Stimulated activated CD4-positive, alpha-beta T cell treated with anti-CD3 and anti-CD28 coated beads, Interleukin-1b, Interleukin-23, amount 100 ng/mL, for 24 hours (primary cell): Measurements from ENCODE around the gene BRINP1.

Source experiments
- DNase-seq, 4 experiments: peaks; one replicate each; pipeline ENCODE4 v3.0.0-alpha.2; 2020; ENCODE audit warnings: low read depth in 4 of 4, low spot score in 1 of 4

The BRINP1 gene

DNA sequence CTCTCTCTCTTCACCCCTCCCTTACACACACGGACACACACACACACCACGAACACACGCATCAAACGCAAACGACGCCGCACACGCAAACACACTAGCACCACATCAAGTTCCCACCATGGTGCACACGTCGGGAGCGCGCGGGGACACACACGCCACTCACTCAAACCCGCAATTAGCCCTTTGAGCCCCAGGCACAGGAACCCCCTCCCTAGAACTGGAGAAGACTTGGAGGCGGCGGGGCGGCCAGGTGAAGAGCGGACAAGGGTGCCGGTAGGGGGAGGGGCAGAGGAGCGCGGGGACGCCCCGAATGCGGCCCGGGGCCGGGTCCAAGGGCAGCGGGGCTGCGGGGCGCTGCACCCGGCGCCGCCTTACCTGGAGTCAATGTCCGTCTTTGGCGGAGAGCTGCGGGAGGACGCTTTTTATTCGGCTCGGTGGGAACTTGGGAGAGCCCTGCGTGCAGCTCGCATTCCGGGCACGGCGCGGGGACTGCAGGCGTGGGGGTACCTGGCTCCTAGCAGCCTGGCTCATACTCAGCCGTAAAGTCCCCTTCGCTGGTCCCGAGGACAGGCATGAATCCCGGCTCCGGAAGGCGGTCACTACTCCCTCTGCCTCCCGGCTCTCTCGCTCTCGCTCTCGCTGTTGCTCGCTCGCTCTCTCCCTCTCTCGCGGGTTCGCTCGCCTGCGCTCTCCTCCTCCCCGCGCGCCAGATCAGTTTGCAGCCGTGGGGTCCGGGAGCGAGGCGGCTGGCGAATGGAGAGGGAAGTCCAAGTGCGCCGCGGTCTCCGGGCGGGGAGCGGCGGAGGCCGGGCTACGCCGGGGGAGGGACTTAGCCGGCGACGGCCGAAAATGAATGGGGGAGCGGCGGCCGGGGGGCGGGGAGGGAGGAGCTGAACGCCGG, at the start of gene BRINP1:
TSS of gene BRINP1 (minus strand) at position 755 of the 901 bp plus-strand sequence. CDS start 56,080 bp downstream, outside the sequence.
- no peak for DNase-seq

GRCh38 chr9:119418721-119419120, 49.5 kb upstream of the BRINP1 start:
- DNase-seq: no peak

GRCh38 chr9:119416793-119417192, 47.6 kb upstream of the BRINP1 start:
- DNase-seq: no peak

- no peak for DNase-seq
Measured at GRCh38 chr9:119412399-119412798, 43.2 kb upstream of the BRINP1 start.

DNA sequence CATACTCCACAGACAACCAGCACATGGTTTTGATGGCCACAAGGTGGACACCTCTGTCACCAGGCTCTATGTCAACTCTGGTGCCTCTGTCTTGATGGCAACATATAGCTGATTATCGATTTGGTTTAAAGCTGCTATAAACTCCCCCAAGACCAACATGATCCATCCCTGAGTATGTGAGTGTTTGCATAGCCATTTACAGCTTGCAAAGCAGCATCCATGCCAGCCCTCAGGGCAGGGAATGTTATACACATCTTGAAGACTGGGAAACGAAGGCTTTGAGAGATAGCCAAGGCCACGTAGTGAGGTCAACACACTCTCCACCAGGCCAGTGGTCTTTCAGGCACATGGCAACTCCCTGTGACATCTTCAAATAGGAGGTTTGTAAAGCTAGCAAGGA, 40.3 kb upstream of the BRINP1 start:
- no peak for DNase-seq

DNA sequence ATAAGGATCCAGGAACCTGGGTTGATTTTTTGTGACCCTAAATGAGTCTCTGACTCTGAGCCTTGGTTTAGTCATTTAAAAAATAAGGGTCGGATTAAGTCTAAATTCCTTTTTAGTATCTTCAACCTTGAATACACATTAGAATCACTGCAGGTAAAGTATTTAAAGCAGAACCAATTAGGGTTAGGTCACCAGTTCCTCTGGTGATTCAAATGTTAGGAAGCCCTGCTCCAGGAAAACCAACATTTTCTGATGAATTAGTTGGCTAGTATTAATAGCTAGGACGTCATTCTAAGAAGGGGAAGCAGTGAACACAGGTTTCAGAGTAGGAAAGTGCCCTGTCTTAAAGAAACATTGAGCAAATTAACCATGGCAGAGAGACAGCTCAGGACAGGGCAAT, 31.4 kb upstream of the BRINP1 start:
- no peak for DNase-seq

GRCh38 chr9:119398350-119398749, 29.1 kb upstream of the BRINP1 start:
- no peak for DNase-seq

- DNase-seq: no peak
Measured at GRCh38 chr9:119391878-119392277, 22.6 kb upstream of the BRINP1 start.

DNA sequence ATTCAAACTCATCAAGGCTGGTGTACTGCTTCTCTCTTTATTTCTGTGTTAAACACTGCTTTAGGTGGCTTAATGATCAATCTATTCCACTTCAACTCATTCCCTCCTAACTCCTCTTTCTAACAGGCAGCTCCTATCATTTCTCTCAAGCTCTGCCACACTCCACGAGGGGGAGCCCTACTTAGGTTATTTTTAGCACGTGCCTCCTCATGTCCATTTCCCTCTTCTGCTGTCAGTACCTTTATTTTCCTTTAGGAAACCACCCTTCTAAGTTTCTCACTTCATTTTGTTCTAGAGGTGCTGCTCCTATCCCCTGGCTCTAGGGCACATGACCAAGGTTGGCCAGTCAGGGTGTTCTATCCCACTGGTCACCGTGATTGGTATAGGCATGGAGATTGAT, 6.7 kb upstream of the BRINP1 start:
- DNase-seq: no peak

- no peak for DNase-seq
Measured at GRCh38 chr9:119372951-119373350, 3.7 kb upstream of the BRINP1 start.

DNA sequence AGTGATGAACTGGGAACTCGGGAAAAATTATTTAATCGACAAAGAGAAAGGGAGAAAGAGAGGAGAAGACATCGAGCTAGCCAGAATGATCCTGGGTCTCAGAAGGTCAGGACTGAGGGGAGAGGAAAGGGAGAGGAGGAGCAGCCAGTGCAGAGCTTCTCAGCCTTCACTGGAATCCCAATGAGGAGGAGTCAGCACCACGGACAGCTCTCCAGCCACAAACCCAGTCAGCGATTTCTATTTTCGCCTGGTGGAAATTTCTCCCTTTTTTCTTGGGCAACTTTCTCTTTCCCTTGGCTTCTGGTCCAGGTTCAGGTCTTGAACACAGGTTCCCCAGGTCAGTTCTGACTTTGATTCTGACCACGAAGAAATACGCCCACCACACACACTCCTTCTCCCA, 1.6 kb upstream of the BRINP1 start:
- no peak for DNase-seq

DNA sequence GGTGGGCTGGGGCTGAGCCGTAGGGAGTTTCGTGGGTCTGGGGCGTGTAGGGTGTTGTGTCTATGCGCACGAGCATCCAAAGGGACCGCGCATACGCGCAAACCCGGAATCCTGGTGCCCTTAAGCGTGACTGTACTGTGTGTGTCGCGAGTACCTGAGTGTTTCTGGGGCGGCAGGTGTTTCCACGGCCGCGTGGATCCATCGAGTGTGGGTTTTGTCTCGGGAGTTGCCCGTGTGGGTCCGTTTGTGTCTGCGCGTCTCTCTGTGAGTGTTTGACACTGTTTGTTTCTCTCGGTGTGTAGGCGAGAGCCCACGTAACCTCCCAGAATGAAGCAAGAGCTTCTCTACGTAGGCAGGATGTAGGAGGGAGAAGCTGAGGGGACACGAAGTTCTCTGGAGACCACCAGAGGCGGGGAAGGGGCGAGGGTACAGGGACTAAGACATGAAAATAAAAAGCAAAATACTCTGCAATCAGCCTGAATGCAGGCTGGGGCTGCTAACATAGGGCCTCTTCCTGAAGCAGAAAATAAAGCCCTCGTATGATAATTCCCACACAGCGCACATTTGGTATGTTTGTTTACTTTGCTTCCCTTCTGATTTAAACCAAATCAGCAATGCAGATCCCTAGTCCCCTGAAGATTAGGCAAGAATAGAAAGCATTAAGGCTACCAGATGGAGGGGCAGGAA, 588 bp upstream of the BRINP1 start:
- no peak for DNase-seq

DNA sequence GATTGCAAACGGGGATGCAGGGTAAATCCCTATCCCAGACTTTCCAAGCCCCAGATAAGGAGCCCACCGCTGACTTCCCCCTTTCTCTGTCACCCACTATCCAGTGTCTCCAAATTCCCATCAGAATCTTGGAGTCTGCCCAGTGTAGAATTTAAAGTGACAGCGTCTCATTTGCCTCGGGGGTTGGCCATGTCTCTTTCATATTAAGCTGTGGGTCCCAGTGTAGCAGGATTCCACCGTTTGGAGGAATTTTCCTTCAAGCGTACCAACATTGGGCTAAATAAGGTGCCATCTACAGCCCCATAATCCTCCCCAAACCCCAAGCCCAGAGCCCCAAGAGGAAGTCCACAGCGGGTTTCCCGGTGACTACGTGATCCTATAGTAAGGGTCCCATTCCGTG, 1.1 kb downstream of the BRINP1 start:
- DNase-seq: no peak

DNA sequence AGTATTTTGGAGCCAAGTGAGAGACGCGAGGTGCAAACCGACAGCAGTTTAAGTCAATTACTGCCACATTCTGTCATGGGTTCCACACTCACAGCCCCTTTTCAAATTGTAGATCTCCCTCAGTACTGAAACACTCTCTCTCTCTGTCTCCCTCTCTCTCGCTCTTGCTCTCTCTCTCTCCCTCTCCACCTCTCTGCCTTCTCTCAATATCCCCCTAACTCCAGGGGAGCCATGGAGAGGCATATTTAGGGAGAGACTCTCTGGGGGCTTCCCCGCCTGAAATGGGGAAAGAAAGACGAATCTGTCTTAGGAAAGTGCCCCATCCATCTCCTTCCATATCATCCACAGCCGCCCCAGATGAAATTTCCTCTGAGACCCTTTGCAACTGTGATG, 1.6 kb downstream of the BRINP1 start:
- DNase-seq: no peak

GRCh38 chr9:119366909-119367682, 2.1 kb downstream of the BRINP1 start:
- no peak for DNase-seq

DNA sequence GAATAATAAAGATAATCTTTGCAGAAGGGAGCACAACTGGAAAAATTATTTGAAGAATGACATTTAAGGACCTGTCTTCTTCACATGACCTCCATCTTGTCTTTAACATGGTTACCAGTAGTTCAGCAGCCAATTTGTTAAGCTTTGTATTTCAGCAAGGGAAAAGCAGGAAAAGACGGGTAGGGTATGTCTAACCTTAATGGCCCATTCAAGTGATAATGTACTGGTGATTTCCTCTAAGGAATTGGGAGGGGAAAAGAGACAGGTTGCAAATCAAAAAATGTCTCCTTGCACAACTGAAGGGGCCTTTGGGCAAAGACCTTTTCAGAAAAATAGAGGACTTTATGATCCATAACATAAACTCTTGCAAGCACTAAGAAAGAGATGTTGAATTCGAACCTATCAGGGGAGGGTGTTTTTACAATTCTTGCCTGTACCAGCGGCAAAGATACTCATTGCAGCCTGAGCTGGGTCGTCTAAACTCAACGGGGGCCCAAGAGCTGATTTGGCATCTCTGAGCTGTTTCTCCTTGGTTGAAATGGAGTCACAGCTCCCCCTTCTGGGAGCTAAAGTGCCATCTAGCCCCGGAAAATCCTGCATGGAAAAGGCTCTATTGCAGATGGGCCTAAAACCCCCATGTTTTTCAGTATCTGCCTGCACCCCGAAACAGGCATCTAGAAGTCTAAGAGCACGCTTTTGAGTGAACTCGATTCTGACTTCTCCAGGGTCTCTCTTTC, 3.8 kb downstream of the BRINP1 start:
- DNase-seq: no peak

DNA sequence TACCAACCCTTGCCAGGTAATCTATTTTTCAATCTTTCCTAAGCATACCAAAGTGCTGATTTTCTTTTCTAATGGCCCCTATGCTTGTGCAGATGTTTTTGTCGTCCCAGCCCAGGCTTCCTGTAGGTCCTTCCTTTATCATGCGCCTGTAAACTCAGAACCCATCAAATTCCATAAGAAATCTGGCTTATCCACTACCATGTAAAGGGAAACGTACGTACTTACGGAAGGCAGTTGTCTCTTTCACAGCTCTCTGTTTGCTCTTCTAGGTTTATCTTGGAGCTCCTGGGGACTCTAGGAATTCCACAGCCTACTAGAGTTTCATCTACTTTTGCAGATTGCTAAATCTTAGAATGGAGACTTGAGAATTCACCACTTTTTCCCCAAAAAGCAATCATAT, 9.0 kb downstream of the BRINP1 start:
- DNase-seq: no peak

- DNase-seq: no peak
Measured at GRCh38 chr9:119357336-119358096, 11.7 kb downstream of the BRINP1 start.

GRCh38 chr9:119349351-119349825, 19.8 kb downstream of the BRINP1 start:
- no peak for DNase-seq
